ENCODE data around the gene BASP1.
A peak's percentile ranks its signal among the peaks of the same experiment; 100 is the strongest.

The BASP1 gene

DNA sequence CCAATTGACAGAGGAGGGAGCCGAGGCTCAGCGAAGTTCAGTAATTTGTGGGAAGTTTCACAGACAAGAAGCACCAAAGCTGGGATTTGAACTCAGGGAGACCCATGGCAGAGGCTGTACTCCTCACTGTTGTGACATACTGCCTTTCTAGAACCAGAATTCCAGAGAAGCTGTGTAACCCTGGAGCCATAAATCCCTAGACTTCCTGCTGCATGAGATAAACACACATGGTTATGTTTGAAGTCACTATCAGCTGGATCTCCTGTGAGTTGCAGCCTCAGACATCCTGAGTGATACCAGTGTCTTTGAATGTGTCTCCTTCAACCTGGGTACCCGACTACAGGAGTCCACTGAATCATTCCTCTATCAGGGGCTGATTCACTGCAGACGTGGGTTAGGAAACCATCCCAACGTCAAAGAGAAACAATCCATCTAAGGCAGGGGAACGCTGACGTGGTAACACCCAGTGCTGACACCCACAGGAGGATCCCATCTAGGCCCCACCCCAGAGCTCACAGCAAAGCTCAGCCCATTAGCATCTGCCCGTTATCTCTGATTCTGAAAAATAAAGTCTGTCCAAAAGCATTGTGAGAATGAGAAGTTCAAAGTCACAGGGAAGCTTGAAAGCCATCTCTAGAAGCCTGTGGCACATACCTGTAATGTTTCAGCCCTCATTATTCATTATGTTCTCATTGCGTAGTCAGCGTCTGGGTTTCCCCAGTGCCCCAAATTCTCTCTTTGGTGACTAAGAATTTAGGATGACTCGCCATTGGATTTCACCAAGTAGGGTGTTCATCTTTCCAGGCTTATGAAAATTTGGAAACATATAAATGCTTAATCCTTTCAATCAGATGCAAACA is 36.3 kb upstream of the BASP1 start:
- DNase-seq (ENCODE audit: low read depth, low spot score) = no peak
- Histone ChIP-seq H3K9ac (ENCODE audit: insufficient read length) (peak overlapping the region; percentile 15), H3K9me3 (ENCODE audit: low read depth, low read length) (no peaks in the 10 kb centered on the region), H3K36me3 (ENCODE audit: insufficient read depth, low read length) (no peaks in the 10 kb centered on the region; the same call in 1 of the 2 replicates), H3K27ac (peak overlapping the region; percentile 51), H3K4me3 (no peak overlapping the region)
- TF ChIP-seq POLR2AphosphoS5 (IDR thresholded peaks at IDR 0.05; ENCODE audit: borderline replicate concordance, low read depth, low read length) (no peak), EZH2 (IDR thresholded peaks at IDR 0.05) (no peak), FOXP2 (optimal IDR thresholded peaks at IDR 0.05; ENCODE audit: control extremely low read depth, extremely low read length, insufficient read depth) (no peak)

DNA sequence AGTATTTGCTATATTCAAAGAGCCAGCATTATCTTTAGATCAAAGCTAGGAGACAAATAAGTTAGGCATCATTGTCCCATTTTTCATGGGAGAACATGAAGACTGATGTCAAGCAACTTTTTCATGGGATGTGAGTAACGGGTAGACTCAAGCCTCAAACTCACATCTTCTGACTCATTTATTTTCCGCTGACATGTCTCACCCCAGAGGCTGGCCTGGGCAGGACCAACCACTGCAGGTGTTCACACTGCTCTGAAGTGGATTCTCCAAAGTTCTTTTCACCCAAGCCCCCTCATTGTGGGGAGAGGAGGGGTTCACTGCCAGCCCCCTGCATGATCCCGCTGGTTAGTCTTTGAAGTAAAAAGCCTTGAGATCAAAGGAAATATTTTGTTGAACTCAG is 34.9 kb upstream of the BASP1 start:
- TF ChIP-seq FOXP2 (optimal IDR thresholded peaks at IDR 0.05; ENCODE audit: control extremely low read depth, extremely low read length, insufficient read depth) (no peak), POLR2AphosphoS5 (IDR thresholded peaks at IDR 0.05; ENCODE audit: borderline replicate concordance, low read depth, low read length) (no peak), EZH2 (IDR thresholded peaks at IDR 0.05) (no peak)
- H3K4me3 ChIP-seq = no peak overlapping the region
- no peaks in the 10 kb centered on the region for H3K9me3 ChIP-seq (ENCODE audit: low read depth, low read length)
- H3K9ac ChIP-seq (ENCODE audit: insufficient read length) = no peak overlapping the region
- no peak for DNase-seq (ENCODE audit: low read depth, low spot score)
- H3K36me3 ChIP-seq (ENCODE audit: insufficient read depth, low read length) = no peaks in the 10 kb centered on the region
- 0 out of 2 replicates have a peak overlapping the region, but pooled peaks have one; percentile 8 for H3K27ac ChIP-seq

DNA sequence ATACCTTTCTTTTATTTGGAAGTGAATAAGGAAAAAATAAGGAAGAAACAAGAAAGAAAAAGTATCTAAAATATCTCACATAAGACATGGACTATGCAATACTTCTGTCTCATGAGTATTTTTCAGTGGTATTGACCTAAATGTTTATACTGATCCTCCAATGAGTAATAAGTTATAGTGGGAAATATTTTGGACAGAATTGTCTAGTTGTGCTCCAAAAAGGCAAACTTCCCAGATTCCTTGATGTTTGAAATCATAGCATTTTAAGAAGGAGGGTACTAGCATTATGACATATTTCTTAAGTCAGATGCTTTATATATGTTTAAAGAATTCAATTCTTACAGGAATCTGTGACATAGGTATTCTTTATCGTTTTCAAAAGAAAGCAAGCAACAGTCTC is 34.5 kb upstream of the BASP1 start:
- Histone ChIP-seq H3K36me3 (ENCODE audit: insufficient read depth, low read length) (no peaks in the 10 kb centered on the region), H3K27ac (0 out of 2 replicates have a peak overlapping the region, but pooled peaks have one; percentile 8), H3K9me3 (ENCODE audit: low read depth, low read length) (no peaks in the 10 kb centered on the region), H3K9ac (ENCODE audit: insufficient read length) (no peak overlapping the region), H3K4me3 (no peak overlapping the region)
- TF ChIP-seq FOXP2 (optimal IDR thresholded peaks at IDR 0.05; ENCODE audit: control extremely low read depth, extremely low read length, insufficient read depth) (no peak), POLR2AphosphoS5 (IDR thresholded peaks at IDR 0.05; ENCODE audit: borderline replicate concordance, low read depth, low read length) (no peak), EZH2 (IDR thresholded peaks at IDR 0.05) (no peak)
- no peak for DNase-seq (ENCODE audit: low read depth, low spot score)

GRCh38 chr5:17183831-17184230 is 33.6 kb upstream of the BASP1 start:
- DNase-seq (ENCODE audit: low read depth, low spot score) = no peak
- TF ChIP-seq EZH2 (IDR thresholded peaks at IDR 0.05) (no peak), POLR2AphosphoS5 (IDR thresholded peaks at IDR 0.05; ENCODE audit: borderline replicate concordance, low read depth, low read length) (no peak), FOXP2 (optimal IDR thresholded peaks at IDR 0.05; ENCODE audit: control extremely low read depth, extremely low read length, insufficient read depth) (no peak)
- peaks cover 4% of the 10 kb centered on the region; the same call in 1 of the 2 replicates for H3K36me3 ChIP-seq (ENCODE audit: insufficient read depth, low read length)
- no peak overlapping the region for H3K4me3 ChIP-seq
- H3K27ac ChIP-seq = no peak overlapping the region
- H3K9ac ChIP-seq (ENCODE audit: insufficient read length) = no peak overlapping the region
- H3K9me3 ChIP-seq (ENCODE audit: low read depth, low read length) = no peaks in the 10 kb centered on the region

GRCh38 chr5:17184588-17184987 is 32.8 kb upstream of the BASP1 start:
- H3K9me3 ChIP-seq (ENCODE audit: low read depth, low read length) = no peaks in the 10 kb centered on the region
- H3K4me3 ChIP-seq = no peak overlapping the region
- TF ChIP-seq FOXP2 (optimal IDR thresholded peaks at IDR 0.05; ENCODE audit: control extremely low read depth, extremely low read length, insufficient read depth) (no peak), POLR2AphosphoS5 (IDR thresholded peaks at IDR 0.05; ENCODE audit: borderline replicate concordance, low read depth, low read length) (no peak), EZH2 (IDR thresholded peaks at IDR 0.05) (no peak)
- no peak for DNase-seq (ENCODE audit: low read depth, low spot score)
- H3K27ac ChIP-seq = peak overlapping the region; percentile 98
- peaks cover 4% of the 10 kb centered on the region; the same call in 1 of the 2 replicates for H3K36me3 ChIP-seq (ENCODE audit: insufficient read depth, low read length)
- H3K9ac ChIP-seq (ENCODE audit: insufficient read length) = no peak overlapping the region

- no peak overlapping the region for H3K9ac ChIP-seq (ENCODE audit: insufficient read length)
- peaks cover 4% of the 10 kb centered on the region; the same call in 1 of the 2 replicates for H3K36me3 ChIP-seq (ENCODE audit: insufficient read depth, low read length)
- DNase-seq (ENCODE audit: low read depth, low spot score) = no peak
- TF ChIP-seq FOXP2 (optimal IDR thresholded peaks at IDR 0.05; ENCODE audit: control extremely low read depth, extremely low read length, insufficient read depth) (no peak), EZH2 (IDR thresholded peaks at IDR 0.05) (no peak), POLR2AphosphoS5 (IDR thresholded peaks at IDR 0.05; ENCODE audit: borderline replicate concordance, low read depth, low read length) (no peak)
- peak overlapping the region; percentile 98 for H3K27ac ChIP-seq
- no peak overlapping the region; the same call in 1 of the 2 replicates for H3K4me3 ChIP-seq
- H3K9me3 ChIP-seq (ENCODE audit: low read depth, low read length) = no peaks in the 10 kb centered on the region
Observed at GRCh38 chr5:17185349-17185748, 32.1 kb upstream of the BASP1 start.

- Histone ChIP-seq H3K36me3 (ENCODE audit: insufficient read depth, low read length) (peaks cover 4% of the 10 kb centered on the region; the same call in 1 of the 2 replicates), H3K9me3 (ENCODE audit: low read depth, low read length) (no peaks in the 10 kb centered on the region), H3K27ac (peak overlapping the region; percentile 98), H3K4me3 (no peak overlapping the region; the same call in 1 of the 2 replicates), H3K9ac (ENCODE audit: insufficient read length) (peak overlapping the region; percentile 46)
- TF ChIP-seq EZH2 (IDR thresholded peaks at IDR 0.05) = no peak
- TF ChIP-seq FOXP2 (optimal IDR thresholded peaks at IDR 0.05; ENCODE audit: control extremely low read depth, extremely low read length, insufficient read depth) = no peak
- no peak for TF ChIP-seq POLR2AphosphoS5 (IDR thresholded peaks at IDR 0.05; ENCODE audit: borderline replicate concordance, low read depth, low read length)
- DNase-seq (ENCODE audit: low read depth, low spot score) = no peak
Observed at GRCh38 chr5:17185773-17186172, 31.7 kb upstream of the BASP1 start.

DNA sequence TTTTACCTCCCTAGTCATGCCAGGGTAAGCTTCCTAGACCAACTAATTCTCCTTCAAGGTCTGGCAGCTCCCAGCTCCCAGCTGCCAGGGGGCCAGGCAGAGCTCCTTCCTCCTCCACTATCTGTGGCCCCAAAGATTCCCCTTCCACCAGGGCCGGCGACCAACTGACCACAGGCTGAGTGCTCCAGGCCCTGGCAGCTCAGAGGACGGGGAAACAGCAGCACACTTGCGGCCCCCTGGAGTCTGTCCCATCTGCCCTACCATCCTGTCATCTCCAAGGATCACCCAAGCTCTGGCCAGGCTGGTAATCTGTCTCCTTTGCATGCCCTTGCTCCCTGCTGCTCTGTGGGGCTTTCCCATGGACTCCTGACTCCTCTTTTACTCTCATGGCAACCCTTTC is 31.2 kb upstream of the BASP1 start:
- no peak for DNase-seq (ENCODE audit: low read depth, low spot score)
- H3K36me3 ChIP-seq (ENCODE audit: insufficient read depth, low read length) = peaks cover 4% of the 10 kb centered on the region; the same call in 1 of the 2 replicates
- H3K9me3 ChIP-seq (ENCODE audit: low read depth, low read length) = no peaks in the 10 kb centered on the region
- H3K4me3 ChIP-seq = no peak overlapping the region
- peak overlapping the region; percentile 98 for H3K27ac ChIP-seq
- peak overlapping the region; percentile 46 for H3K9ac ChIP-seq (ENCODE audit: insufficient read length)
- TF ChIP-seq POLR2AphosphoS5 (IDR thresholded peaks at IDR 0.05; ENCODE audit: borderline replicate concordance, low read depth, low read length) = no peak
- no peak for TF ChIP-seq FOXP2 (optimal IDR thresholded peaks at IDR 0.05; ENCODE audit: control extremely low read depth, extremely low read length, insufficient read depth)
- TF ChIP-seq EZH2 (IDR thresholded peaks at IDR 0.05) = no peak
